ENCODE data around the gene TLN1.

TLN1 gene

GRCh38 chr9:35755071-35755470 lies 23.1 kb upstream of the TLN1 start:
- H3K4me3 ChIP-seq (replicated peaks; ENCODE audit: low read depth, low read length), result no peak overlapping the region
- TF ChIP-seq, protein P1, sequence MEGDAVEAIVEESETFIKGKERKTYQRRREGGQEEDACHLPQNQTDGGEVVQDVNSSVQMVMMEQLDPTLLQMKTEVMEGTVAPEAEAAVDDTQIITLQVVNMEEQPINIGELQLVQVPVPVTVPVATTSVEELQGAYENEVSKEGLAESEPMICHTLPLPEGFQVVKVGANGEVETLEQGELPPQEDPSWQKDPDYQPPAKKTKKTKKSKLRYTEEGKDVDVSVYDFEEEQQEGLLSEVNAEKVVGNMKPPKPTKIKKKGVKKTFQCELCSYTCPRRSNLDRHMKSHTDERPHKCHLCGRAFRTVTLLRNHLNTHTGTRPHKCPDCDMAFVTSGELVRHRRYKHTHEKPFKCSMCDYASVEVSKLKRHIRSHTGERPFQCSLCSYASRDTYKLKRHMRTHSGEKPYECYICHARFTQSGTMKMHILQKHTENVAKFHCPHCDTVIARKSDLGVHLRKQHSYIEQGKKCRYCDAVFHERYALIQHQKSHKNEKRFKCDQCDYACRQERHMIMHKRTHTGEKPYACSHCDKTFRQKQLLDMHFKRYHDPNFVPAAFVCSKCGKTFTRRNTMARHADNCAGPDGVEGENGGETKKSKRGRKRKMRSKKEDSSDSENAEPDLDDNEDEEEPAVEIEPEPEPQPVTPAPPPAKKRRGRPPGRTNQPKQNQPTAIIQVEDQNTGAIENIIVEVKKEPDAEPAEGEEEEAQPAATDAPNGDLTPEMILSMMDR (IDR thresholded peaks at IDR 0.05; ENCODE audit: low read depth, low read length, missing control alignments), result no peak
- no peak for DNase-seq (ENCODE audit: extremely low read depth, low read depth)

DNA sequence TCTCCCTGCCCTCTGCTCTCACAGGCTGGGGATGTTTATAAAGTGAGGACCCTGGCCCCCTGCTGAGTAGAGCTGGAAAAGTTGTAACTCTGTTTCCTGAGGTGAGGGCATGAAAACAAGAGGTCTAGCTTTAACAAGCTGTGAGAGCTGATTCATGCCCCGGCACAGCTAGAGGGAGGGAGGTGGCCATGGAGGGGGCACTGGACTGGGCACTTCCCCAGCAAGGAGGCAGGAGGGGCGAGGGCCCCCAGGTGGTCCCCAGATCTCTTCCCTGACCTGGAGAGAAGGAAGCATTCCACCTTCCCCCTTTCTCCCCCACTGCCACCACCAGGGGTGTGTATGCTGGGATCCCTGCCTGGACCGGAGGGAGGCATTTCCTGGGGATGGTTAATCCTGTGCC lies 22.3 kb upstream of the TLN1 start, which contains the start of gene MSMP:
Gene MSMP, minus strand, starts transcription at position 13 of the 400 bp plus-strand sequence. CDS start 147 bp downstream, outside the sequence.
- H3K4me3 ChIP-seq (replicated peaks; ENCODE audit: low read depth, low read length), result no peak within 1 kb of the TSS
- TF ChIP-seq, protein P1 (IDR thresholded peaks at IDR 0.05; ENCODE audit: low read depth, low read length, missing control alignments), result no peak
- no peak for DNase-seq (ENCODE audit: extremely low read depth, low read depth)

DNA sequence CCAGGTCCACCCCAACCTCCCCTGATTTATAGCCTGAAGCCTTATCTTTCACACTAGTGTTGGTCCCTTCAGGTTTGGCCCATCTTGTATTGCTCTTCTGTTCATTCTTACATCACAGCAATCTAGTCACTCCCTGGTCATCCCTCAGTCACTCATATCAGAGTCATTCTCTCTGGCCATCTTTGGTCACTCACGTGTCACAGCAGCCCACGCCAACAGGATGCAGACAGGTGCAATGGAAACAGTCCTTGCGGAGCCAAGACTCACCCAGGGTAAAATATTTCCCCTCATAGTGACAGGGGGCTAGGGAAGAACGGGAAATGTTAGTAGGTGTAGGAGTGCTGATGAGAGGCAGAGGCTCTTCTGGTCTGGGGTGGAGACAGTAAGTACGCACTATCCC lies 21.5 kb upstream of the TLN1 start:
- TF ChIP-seq, protein P1 (IDR thresholded peaks at IDR 0.05; ENCODE audit: low read depth, low read length, missing control alignments), result no peak
- DNase-seq (ENCODE audit: extremely low read depth, low read depth), result no peak
- no peak overlapping the region for H3K4me3 ChIP-seq (replicated peaks; ENCODE audit: low read depth, low read length)

DNA sequence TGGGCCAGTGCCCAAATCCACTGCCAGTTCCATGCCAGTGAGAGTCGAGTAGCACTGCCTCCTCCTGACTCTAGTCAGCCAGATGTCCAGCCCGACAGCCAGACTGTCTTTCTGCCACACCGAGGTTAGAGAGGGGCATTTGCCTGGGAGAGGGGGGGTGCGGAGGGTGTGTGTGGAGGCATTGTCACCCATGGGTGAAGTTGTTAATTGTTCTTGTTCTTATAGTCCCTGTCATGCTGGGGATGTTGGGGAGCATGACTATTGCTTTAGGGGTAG lies 18.2 kb upstream of the TLN1 start:
- peak overlapping the region; percentile 93 for H3K4me3 ChIP-seq (replicated peaks; ENCODE audit: low read depth, low read length)
- TF ChIP-seq, protein P1 (IDR thresholded peaks at IDR 0.05; ENCODE audit: low read depth, low read length, missing control alignments), result no peak
- no peak for DNase-seq (ENCODE audit: extremely low read depth, low read depth)

- TF ChIP-seq, protein P1 (IDR thresholded peaks at IDR 0.05; ENCODE audit: low read depth, low read length, missing control alignments), result no peak
- no peak for DNase-seq (ENCODE audit: extremely low read depth, low read depth)
- peak overlapping the region; percentile 93 for H3K4me3 ChIP-seq (replicated peaks; ENCODE audit: low read depth, low read length)
Measured at GRCh38 chr9:35749515-35750255, 17.7 kb upstream of the TLN1 start.

GRCh38 chr9:35748858-35749514 lies 17.0 kb upstream of the TLN1 start, which contains the start of the genes GBA2 and RGP1:
TSS of gene GBA2 (minus strand) at chr9:35749228. CDS start at chr9:35748704, 524 bp downstream.
TSS of gene RGP1 (plus strand) at chr9:35749287. CDS start at chr9:35749756, 469 bp downstream.
- peak within 1 kb of the TSS; percentile 93 for H3K4me3 ChIP-seq (replicated peaks; ENCODE audit: low read depth, low read length)
- TF ChIP-seq, protein P1 (IDR thresholded peaks at IDR 0.05; ENCODE audit: low read depth, low read length, missing control alignments), result no peak
- no peak for DNase-seq (ENCODE audit: extremely low read depth, low read depth)
